HG03442 (cell line): Measurements from ENCODE around the gene GYPC.
"Not testable (repeated sequence)": the region's sequence is repeated elsewhere in the genome, so short reads cannot be mapped to it uniquely, and the experiment has no call there.

Experiments used
- ATAC-seq: cut with Tn5 transposase; IDR thresholded peaks from one replicate; pipeline ENCODE4 v1.9.1; 2021; ENCODE audit warnings: mild to moderate bottlenecking, moderate library complexity; ENCODE audit not compliant: unreplicated experiment

Gene GYPC

GRCh38 chr2:126698376-126698775 is 42.4 kb downstream of the GYPC start:
- no peak for ATAC-seq

GRCh38 chr2:126699018-126699417 is 43.1 kb downstream of the GYPC start:
- ATAC-seq: no peak

GRCh38 chr2:126699716-126700581 is 44.0 kb downstream of the GYPC start:
- no peak for ATAC-seq

- ATAC-seq: no peak
Measured at GRCh38 chr2:126700677-126701076, 44.7 kb downstream of the GYPC start.

- ATAC-seq: no peak
Measured at GRCh38 chr2:126703311-126703710, 47.4 kb downstream of the GYPC start.

- ATAC-seq: no peak
Measured at GRCh38 chr2:126704434-126705160, 48.6 kb downstream of the GYPC start.

- no peak for ATAC-seq
Measured at GRCh38 chr2:126707191-126707590, 51.2 kb downstream of the GYPC start.

- ATAC-seq: no peak
Measured at GRCh38 chr2:126707941-126708340, 52.0 kb downstream of the GYPC start.

GRCh38 chr2:126714191-126714965 is 58.4 kb downstream of the GYPC start:
- no peak for ATAC-seq

- ATAC-seq: no peak
Measured at GRCh38 chr2:126715111-126715510, 59.2 kb downstream of the GYPC start.

- no peak for ATAC-seq
Measured at GRCh38 chr2:126715576-126716406, 59.8 kb downstream of the GYPC start.

GRCh38 chr2:126717277-126717676 is 61.3 kb downstream of the GYPC start:
- ATAC-seq: not testable (repeated sequence)

- ATAC-seq: no peak
Measured at GRCh38 chr2:126717928-126718327, 62.0 kb downstream of the GYPC start.

- no peak for ATAC-seq
Measured at GRCh38 chr2:126719191-126719832, 63.4 kb downstream of the GYPC start.

GRCh38 chr2:126719833-126720351 is 63.9 kb downstream of the GYPC start:
- ATAC-seq: no peak

- ATAC-seq: no peak
Measured at GRCh38 chr2:126720638-126721037, 64.7 kb downstream of the GYPC start.

GRCh38 chr2:126722081-126722480 is 66.1 kb downstream of the GYPC start:
- no peak for ATAC-seq

GRCh38 chr2:126722546-126722945 is 66.6 kb downstream of the GYPC start:
- ATAC-seq: no peak

GRCh38 chr2:126723281-126723815 is 67.4 kb downstream of the GYPC start:
- no peak for ATAC-seq
